Measurements from ENCODE around the gene IARS2.
"Not testable (repeated sequence)": the region's sequence is repeated elsewhere in the genome, so short reads cannot be mapped to it uniquely, and the experiment has no call there.

Gene IARS2

GRCh38 chr1:220112600-220112999, 18.7 kb downstream of the IARS2 start:
- not testable (repeated sequence) for DNase-seq

DNA sequence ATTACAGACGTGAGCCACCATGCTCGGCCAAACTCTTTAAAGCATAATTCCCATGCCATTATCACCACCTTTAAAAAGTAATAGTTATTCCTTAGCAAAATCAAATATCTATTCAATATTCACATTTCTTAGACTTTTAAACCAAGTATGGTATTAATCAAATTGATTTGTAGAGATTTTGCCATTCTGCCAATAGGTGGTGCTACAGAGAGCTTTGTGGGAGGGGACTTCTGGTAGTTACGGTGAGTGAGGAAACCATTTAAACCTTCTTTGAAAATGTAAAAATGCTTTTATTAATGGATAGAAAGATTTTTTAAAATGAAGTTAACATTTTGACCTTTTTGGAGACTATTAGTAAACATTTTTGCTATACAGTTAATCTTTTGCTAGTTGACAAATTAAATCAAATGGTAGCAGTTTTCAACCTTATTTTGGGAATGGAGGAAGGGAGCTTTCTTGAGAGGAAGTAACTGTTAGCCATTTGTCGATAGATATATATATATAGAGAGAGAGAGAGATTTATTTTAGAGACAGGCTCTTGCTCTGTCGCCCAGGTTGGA, 19.3 kb downstream of the IARS2 start:
- DNase-seq = no peak

DNA sequence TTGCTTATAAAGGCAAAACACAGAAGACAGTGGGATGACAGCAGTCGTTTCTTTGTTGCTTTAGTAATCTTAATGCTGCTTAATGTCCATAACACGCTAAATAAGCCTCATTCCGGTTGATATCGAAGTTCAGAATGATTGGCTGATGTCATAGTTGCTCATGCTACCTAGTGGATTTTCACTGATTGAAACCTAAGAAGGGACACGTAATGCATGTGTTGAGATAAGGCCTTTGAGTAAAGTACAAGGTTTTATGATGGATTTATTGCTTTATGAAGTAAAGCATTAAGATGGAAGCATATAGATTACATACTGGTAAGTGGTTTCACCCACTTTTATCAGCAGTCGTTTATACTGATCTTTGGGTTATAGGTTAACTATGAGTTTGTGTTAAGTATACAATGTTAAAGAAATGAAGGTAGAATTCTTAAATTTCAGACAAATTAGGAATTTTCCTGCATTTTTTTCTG, 25.1 kb downstream of the IARS2 start:
- DNase-seq = no peak

DNA sequence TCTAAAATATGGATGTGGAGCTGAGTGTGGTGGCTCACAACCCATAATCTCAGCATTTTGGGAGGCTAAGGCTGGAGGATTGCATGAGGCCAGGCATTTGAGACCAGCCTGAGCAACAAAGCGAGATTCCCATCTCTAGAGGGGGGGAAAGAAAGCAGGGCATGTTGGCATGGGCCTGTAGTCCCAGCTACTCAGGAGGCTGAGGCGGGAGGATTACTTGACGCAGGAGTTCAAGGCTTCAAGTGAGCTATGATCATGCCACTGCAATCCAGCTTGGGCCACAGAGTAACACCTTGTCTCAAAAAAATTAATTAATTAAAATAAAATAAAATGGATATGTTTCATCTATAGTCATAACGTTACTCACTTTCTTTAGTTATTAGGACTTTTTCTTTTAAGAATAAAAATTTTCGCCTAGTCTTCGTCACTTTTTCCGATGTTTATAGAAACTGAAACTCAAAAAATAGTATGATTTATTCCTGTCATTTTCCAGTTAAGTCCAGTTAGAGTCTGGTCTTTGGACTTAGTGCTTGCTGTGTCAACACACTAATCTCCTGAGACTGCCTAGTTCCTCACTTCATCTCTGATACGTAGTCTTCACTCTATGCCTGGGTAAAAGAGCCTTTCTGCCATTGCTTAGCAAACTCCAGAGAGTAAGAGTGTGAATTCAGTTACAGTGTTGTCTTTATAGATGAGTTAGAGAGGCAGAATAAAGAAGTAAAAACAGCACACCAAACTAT, 28.0 kb downstream of the IARS2 start:
- no peak for DNase-seq

GRCh38 chr1:220123066-220123465, 29.1 kb downstream of the IARS2 start:
- no peak for DNase-seq

GRCh38 chr1:220123889-220124288, 30.0 kb downstream of the IARS2 start:
- no peak for DNase-seq

GRCh38 chr1:220124542-220124941, 30.6 kb downstream of the IARS2 start:
- no peak for DNase-seq

DNA sequence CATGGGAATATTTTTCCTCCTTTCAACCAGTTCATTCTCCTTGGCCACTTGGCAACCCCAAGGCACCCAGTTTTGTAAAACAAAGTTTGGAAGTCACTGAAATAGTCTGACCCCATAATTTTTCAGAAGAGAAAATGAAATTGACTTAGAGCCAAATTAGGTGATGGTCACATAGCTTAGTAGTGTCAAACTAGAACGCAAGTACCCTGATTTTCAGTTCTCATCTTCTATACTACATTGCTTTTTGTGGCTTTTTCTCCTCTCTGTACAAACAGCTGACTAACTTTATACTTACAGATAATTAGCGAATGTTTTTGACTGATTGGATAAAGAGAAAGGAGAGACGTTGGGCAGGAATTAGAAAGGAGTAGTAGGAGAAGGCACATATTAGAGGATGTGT, 33.1 kb downstream of the IARS2 start:
- DNase-seq = no peak

DNA sequence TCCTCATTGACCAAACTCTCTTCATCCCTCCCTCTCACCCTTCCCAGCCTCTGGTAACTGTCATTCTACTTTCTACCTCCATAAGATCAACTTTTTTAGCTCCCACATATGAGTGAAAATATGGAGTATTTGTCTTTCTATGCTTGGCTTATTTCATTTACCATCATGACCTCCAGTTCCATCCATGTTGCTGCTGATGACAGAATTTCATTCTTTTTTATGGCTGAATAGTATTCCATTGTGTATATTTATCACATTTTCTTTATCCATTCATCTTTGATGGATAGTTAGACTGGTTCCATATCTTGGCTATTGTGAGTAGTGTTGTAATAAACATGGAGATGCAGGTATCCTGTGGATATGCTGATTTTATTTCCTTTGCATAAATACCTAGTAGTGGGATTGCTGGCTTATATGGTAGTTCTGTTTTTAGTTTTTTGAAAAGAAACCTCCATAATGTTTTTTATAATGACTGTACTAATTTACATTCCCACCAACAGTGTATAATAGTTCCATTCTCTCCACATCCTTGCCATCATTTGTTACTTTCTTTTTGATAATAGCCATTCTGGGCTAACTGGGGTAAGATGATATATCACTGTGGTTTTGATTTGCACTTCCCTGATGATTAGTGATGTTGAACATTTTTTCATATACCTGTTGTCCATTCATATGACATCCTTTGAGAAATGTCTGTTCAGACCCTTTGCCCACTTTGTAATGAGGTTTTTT, 35.7 kb downstream of the IARS2 start:
- no peak for DNase-seq

DNA sequence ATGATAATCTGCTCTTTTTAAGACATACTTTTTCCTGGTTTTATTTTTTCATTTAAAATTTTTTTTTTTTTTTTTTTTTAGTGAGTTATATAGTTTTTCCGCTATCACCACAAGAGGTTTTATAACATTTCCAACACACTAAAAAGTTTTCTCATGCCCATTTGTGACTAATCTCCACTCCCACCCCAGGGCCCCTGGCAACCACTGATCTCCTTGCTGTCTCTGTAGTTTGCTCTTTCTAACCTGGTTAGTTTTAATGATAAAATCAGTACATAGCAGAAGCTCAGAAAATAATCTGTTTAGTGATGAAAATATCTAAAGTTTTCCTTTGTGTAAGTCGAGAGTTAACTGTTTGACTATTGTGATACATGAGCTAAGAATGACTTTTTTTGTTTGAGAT, 41.8 kb downstream of the IARS2 start:
- DNase-seq = no peak

DNA sequence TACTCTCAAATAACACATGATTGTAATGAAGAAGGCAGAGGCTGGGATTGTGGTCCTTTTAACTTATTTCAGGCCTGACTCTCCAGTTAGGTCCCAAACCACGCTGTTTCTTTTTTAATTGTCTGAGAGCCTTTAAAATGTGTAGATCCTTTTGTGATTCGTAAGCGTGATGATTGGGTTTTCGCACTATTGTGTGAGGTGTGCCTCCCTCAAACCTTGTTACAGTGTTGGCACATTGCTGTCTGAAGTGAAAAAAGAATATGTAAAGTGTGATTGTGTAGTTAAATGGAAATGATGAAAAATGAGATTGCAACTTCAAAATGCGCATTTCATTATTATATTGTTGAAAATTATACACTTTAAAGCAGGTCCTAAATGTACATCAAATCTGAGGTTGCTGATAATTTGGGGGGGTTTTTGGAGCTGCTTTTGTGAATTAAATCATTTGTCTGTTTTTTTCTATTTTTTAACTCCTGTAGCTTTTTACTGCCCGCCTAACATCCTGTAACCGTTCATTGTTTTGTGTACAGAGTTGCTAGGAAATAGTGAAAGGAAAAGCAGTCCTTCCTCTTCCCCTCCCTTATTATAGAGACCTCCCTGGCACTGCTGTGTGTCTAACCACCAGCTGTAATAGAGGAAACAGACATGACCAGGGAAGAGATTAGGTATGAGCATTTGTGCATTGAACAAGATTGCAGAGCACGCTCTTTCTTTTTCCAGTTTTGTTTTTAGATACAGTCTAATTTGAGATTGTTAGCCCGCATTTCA, 43.3 kb downstream of the IARS2 start:
- no peak for DNase-seq

DNA sequence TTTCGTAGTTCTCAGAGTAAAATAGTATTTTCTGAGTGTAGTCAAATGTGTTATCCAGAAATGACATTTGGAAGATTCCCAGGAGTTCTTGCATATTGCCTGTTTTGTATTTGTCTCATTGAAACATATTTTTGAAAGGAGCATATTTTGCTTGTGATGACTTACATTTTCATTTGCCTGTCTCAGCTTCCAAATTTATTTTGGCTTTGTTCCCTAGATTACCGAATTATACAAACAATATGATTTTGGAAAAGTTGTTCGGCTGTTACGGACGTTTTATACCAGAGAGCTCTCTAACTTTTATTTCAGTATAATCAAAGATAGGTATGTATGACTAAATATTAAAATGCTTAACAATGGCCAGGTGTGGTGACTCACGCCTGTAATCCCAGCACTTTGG, 46.0 kb downstream of the IARS2 start:
- DNase-seq = no peak

DNA sequence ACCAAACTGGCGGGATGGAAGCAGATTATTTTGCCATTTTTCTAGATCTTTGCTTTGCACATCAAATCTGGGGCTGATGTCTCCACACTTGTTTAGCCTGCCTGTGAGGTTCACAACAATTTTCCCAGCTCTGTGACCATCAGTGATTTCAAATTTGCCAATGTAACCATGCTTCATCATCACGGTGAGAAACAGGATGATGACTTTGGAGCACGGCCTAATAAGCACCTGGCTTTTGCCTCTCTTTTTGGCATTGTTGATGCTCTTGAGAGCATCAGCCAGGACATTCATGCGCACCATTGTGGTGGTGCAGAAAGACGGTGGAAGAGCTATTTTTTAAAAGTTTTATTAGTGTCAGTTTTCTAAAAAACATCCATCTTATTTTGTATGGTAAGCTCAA, 50.1 kb downstream of the IARS2 start:
- no peak for DNase-seq

DNA sequence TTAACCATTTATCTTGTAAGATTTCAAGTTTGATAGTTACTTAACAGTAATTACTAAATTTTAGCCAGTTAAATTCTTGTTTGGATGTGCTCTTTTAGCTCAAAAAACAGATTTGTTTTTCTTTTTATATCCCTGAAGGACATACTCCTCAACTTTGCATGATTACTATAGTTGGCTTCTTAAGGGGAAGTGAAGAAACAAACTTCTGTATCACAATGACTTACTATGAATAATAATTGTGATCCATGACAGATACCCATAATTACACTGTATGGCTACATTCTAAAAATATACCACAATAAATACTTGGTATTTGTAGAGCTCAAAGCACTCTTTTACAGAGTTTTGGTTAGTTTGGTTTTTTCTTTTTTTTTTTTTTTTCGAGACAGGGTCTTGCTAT, 55.8 kb downstream of the IARS2 start:
- DNase-seq = no peak

DNA sequence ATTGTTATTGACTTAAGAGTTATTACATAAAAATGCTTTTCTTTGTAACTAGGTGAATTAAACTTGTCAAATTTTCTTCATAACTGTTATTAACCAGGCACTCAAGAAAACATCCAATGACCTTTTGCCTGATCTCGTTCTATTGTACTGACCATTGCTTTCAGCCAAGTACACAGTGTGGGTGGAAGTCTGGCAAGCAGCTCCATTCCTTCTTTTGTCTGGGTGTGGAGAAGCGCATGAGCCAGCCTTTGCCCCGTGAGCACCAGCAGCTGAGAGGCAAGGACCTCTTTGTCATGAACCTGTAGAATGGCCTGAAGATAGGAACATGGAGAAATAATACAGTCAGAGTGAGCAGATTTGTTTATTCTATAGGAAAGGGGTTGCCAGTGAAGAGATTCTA, 57.5 kb downstream of the IARS2 start:
- DNase-seq = peak in 27 of 56 donors; percentile 1 to 55 (median 12)

GRCh38 chr1:220153147-220153546, 59.2 kb downstream of the IARS2 start:
- DNase-seq = no peak

- no peak for DNase-seq
These were observed 62.8 kb downstream of the IARS2 start for GRCh38 chr1:220156620-220157146.

GRCh38 chr1:220157738-220158137, 63.8 kb downstream of the IARS2 start:
- no peak for DNase-seq

GRCh38 chr1:220158530-220158929, 64.6 kb downstream of the IARS2 start:
- DNase-seq = not testable (repeated sequence)

DNA sequence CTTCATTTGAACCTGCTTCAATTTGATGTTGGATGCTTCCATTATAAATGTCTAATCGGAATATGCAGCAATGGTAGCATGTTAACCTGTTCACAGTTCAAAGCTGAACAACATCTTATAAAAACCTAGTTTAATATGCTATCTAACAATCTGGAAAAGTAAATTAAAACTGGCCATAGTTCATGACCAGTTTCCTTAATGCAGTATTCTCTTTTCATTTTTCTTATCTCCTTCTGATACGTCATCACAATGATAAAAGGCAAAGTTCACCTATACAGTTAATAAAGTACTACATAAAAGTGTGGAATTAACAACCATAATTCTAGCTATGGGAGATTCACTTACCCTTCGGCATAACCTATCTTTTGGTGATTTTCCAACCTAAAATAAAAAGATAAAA, 65.1 kb downstream of the IARS2 start:
- no peak for DNase-seq

GRCh38 chr1:220160027-220160426, 66.1 kb downstream of the IARS2 start:
- no peak for DNase-seq

- no peak for DNase-seq
These were observed 70.2 kb downstream of the IARS2 start for GRCh38 chr1:220164116-220164515.

All from amygdala (tissue), 56 donors.